ENCODE measurements around the gene NHSL2.

DNA sequence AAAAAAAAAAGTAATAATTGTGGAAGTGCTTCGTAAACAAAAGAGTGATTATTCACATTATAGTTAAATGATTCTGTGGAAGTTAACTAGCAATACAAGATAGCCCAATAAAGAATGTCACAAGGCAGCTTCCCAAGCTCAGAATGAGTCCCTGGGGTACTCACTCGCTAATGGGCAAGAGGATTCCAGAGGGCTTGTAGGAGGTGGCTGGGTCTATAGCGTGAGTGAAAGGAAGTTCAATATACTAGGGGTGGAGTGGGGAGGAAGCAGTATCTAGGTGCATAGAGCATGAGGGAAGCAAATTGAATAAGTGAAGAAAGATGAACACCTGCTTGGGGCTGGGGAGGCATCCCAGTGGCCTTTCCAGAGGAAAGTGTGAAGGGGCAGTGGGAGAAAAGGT lies 178.6 kb downstream of the NHSL2 start:
- TF ChIP-seq, protein P1, sequence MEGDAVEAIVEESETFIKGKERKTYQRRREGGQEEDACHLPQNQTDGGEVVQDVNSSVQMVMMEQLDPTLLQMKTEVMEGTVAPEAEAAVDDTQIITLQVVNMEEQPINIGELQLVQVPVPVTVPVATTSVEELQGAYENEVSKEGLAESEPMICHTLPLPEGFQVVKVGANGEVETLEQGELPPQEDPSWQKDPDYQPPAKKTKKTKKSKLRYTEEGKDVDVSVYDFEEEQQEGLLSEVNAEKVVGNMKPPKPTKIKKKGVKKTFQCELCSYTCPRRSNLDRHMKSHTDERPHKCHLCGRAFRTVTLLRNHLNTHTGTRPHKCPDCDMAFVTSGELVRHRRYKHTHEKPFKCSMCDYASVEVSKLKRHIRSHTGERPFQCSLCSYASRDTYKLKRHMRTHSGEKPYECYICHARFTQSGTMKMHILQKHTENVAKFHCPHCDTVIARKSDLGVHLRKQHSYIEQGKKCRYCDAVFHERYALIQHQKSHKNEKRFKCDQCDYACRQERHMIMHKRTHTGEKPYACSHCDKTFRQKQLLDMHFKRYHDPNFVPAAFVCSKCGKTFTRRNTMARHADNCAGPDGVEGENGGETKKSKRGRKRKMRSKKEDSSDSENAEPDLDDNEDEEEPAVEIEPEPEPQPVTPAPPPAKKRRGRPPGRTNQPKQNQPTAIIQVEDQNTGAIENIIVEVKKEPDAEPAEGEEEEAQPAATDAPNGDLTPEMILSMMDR (IDR thresholded peaks at IDR 0.05): no peak
- no peak for TF ChIP-seq POLR2A (IDR thresholded peaks at IDR 0.05)

Measured in body of pancreas (tissue), 4 donors.